Activated T-helper 9 cell treated with anti-CD3 and anti-CD28 coated beads, Interleukin-2, amount 50 U/mL, for 16 hours (primary cell): ENCODE data around the gene PAEP.

Experiments
- DNase-seq: peaks from one replicate; pipeline ENCODE4 v3.0.0-alpha.2; 2020; ENCODE audit warnings: low read depth

PAEP gene

DNA sequence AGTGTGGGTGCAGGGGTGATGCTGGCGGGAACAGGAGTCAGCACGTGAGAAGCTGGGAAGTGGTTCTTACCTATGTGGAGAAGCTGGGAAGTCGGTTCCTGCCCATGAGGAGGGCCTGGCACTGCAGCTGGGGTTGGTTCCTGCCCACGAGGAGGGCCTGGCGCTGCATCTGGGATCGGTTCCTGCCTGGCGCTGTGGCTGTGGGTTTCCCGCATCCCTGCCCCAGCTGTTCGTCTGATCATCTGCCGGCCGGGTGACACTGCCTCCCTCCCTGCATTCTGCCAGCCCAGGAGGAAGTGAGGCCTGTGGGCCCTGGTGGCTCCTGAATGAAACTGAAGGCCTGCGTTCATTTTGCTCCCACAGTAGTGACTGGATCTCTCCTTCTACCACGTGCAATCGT lies 10.5 kb upstream of the PAEP start:
- DNase-seq: no peak

DNA sequence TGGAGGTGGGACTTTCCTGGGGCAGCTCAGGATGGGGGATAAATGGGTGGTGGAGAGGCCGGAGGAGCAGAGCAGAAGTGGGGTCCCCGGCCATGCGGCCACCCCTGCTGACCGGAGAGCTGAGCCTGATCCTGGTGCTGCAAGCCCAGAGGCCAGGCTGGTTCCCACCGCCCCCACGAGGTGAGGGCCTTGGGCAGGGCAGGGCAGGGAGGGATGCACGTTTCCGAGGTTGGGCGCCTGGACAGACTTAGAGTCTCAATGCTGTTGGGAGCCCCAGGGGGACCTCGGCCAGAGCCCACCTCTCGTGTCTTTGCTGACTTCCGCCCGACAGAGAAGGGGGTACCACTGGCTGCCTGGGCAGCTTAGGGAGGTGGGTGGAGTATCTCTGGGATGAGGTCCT lies 10.1 kb upstream of the PAEP start:
- no peak for DNase-seq

DNA sequence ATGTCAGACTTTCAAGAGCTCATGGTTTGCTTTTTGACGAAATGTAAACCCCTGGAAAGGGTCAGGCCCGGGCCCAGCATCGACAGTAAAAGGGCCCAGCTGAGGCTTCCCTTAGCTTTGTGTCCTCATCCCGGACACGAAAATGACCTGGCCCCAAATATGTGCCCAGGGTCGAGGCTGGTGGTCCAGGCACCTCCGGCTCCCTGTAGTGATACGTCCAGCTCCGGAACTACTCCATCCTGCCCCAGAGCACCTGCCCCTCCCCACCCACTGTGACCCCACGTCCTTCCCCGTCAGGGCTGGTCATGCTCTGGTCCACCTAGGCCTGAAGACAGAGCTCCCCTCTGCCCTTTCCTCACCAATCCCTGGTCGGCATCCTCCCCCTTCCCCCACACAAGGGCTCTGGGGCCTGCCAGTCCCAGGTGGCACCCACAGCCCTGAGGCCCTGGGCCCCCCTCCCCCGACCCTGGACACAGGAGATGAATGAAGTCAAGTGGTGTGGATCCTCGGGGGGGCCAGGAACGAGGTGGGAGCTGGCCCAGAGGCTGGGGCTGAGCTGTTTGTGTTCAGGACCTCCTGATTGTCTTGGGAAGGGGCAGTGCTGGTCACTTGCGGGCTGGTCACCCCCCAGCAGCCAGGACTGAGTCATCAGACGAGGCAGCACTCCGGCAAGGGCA lies 9.4 kb upstream of the PAEP start:
- no peak for DNase-seq

DNA sequence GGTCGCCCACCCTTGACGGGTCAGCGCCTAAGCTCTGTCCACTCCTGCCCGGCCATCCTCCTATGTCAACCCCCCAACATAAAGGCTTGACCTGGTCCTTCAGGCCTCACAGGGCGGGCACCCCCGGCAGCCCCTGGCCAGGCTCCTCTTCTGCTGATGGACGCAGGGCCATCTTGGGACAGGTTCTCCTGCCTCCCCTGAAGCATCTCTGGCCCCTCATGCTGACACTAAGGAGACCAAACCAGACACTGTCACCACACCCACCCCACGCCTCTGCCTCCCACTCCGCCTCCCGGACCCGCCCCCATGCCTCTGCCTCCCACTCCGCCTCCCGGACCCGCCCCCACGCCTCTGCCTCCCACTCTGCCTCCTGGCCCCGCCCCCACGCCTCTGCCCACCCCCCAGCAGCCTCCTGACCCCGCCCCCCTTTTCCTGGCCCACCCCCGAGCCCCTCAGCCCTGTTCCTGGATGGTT lies 8.8 kb upstream of the PAEP start:
- DNase-seq: no peak

DNA sequence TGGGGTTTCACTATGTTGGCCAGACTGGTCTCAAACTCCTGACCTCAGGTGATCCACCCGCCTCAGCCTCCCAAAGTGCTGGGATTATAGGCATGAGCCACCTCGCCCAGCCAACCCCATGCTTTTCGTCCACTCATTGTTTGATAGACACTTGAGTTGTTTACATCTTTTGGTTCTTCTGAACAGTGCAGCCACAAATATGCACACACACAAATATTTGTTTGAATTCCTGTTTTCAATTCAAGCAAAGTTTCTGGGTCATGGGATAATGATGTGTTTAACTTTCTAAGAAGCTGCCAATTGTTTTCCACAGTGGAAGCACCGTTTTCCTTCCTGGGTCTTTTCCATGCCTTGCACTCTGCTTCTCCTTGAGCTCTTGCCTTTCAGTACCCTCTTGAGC lies 6.8 kb upstream of the PAEP start:
- DNase-seq: no peak

DNA sequence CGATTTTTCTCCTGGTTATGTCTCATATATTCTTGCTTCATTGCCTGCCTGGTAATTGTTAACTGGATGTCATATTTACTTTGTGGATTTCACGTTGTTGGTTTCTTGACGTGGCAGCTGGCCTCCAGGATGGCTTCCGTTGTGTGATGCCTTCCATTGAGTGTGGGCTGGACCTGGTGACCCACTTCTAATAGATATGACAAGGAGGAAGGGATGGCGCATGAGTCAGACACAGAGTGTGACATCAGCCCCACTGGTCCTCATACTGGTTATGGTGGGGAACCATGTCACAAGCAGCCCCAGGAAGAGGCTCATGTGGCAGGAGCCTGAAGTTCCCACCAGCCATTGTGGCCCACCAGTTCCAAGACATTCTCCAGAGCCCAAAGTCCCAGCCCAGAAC lies 6.4 kb upstream of the PAEP start:
- no peak for DNase-seq

DNA sequence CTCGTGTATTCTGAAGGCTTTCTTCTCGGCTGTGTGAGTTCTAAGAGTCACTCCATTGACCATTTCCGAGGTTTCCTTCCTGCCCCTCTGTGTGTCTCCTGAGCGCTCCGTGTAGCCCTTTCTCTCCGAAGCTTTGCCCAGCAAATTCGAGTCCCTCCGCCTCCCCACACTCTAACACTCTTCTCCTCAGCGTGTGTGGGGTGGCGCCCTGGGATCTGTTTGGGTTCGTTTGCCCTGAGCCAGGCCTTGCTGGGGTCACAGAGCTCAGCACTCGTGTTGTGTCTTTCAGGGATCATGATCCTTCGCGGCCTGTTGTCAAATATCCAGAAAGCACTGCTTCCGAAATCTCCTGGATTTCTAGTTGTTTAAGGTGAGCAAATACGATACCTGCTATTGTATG lies 5.6 kb upstream of the PAEP start:
- DNase-seq: no peak

DNA sequence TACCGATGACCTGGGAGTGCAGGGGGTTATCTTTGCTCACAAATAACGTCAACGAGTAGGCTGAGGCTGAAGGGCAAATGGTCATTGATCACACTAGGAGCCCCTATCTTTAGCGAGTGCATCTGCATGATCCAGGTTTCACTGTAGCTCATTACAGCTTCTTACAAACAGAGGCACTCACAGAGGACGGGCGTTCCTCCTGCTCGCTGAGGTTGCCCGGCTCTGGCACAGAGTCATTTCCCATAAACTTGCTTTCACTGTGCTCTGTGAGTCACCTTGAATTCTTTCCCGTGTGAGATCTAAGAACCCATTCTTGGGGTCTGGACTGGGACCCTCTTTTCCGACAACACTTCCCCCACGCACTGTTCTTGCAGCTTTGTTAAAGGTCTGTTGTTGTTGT lies 1.9 kb upstream of the PAEP start:
- DNase-seq: no peak

DNA sequence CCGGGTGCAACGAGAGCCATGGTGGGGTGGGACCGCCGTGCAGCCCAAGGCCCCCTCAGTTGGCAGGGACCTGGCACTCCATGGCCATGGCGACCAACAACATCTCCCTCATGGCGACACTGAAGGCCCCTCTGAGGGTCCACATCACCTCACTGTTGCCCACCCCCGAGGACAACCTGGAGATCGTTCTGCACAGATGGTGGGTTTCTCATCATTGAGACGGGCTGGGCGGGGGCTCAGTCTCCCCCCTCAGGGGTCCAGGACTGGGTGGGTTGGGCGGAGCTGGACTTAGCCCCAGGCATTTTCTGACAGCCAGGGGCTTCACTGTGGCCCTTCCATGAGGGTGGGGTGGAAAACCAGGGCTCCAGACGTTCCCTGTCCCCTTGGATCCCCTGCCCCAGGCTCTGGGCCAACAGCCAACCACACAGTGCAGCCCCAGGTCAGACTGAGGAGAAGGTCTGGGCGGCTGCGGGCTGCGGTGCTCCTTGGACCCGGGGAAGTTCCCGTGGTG lies 734 bp downstream of the PAEP start:
- DNase-seq: no peak

DNA sequence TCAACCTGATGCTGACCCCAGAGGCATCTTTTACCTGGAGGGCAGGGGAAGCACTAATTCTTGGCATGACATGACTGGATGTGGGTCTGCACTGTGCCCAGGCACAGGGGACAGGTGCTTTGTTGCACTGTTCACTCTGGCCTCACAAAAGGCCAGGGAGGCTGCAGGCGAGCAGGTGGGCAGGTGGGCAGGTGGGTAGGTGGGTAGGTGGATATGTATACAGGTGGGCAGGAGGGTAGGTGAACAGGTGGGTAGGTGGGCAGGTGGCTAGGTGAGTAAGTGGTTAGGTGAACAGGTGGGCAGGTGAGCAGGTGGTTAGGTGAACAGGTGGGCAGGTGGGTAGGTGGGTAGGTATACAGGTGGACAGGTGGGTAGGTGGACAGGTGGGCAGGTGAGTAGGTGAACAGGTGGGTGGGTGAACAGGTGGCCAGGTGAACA lies 1.5 kb downstream of the PAEP start:
- DNase-seq: no peak

DNA sequence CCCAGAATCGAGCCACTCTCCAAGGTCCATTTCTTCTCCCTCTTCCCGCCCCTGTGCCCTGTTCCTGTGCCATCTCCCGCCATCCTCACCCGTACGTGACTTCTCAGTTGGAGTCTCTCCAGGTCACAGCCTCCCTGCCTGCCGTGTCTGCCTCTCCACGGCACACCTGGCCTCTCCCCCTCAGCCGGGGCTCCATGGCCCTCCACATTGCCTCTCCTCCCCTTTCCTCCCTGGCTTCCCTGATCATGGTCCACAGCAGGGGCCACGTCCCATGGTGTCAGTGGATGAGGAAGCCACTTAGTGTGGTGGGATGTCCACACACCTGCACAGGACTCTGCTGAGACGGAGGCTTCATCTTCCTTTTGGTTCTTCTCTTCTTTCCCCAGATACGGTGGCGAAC lies 2.3 kb downstream of the PAEP start:
- no peak for DNase-seq

DNA sequence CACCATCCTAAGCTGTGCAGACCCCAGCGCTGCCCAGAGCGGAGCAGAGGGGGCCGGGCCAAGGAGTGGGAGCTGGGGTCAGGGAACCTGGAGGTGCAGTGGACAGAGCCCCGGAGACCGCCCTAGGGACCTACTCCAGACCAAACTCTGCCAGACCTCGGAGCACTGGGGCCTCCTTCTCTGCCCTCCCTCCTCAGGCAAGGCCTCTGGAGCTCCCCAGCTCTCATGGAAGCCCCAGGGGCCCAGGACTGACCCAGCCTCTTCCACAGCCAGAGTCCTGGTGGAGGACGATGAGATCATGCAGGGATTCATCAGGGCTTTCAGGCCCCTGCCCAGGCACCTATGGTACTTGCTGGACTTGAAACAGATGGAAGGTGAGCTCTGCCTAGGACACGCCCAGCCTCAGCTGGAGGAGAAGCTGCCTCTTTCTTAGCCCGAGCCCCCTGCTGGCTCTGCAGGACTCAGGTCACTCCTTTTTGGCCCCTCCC lies 3.6 kb downstream of the PAEP start:
- DNase-seq: no peak

DNA sequence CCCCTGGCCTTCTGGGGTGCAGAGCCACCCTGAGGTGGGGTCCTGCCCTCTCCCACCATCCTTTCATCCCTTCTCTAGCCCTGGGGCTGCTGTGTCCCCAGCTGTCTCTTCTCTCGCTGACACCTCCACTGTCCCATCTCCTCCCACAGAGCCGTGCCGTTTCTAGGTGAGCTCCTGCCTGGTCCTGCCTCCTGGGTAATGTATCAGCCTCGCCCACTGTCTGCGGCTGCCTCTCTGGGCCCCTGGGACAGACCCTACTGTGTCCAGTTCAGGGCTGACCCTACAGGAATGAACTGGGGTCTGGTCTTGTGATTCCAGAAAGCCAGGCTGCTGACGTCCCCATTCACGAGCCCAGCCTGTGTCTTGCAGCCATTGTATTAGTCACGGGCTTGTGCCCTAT lies 4.1 kb downstream of the PAEP start:
- DNase-seq: no peak

DNA sequence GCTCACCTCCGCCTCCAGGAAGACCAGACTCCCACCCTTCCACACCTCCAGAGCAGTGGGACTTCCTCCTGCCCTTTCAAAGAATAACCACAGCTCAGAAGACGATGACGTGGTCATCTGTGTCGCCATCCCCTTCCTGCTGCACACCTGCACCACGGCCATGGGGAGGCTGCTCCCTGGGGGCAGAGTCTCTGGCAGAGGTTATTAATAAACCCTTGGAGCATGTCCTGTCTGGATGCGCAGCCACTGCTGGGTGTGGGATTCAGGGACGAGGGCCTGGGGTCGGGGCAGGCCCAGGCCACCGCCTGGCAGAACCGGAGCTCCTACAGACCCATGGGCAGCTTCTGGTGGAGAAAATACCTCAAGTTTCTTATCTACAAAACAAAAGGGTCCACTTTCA lies 5.0 kb downstream of the PAEP start:
- no peak for DNase-seq

DNA sequence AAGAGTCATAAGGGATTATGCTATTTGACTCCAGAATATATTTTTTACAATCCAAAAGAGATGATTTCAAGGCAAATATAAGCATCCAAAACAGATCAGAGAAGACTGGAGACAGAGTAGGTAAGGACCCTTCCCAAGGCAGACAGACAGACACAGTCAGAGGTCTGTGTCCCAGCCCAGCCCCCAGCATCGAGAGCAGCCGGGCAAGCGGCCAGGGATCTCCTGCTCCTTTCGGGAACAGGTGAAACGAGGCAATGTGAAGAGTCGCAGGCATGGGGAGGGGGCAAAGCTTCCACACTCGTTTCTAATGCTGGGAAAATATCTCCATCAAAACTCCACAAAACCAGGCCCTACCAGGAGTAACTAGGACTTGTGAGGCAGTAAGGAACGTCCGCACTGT lies 5.8 kb downstream of the PAEP start:
- no peak for DNase-seq

DNA sequence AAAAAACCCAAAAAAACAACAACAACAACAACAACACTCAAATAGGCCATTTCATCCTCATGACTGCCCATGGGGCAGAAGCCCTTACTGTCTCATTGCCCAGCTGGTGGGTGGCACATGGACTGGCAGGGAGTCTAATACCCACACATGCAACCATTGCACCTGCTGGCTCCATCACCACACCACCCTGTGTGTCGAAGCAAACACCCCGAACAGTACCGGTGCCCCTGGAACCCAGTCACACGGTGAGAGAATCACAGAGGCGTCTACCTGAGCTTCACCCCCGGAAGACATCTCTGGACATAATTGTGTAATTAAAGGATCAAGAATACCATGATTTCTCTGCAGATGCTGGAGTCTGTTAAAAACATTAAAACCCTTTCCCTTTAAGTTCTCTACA lies 6.5 kb downstream of the PAEP start:
- no peak for DNase-seq

DNA sequence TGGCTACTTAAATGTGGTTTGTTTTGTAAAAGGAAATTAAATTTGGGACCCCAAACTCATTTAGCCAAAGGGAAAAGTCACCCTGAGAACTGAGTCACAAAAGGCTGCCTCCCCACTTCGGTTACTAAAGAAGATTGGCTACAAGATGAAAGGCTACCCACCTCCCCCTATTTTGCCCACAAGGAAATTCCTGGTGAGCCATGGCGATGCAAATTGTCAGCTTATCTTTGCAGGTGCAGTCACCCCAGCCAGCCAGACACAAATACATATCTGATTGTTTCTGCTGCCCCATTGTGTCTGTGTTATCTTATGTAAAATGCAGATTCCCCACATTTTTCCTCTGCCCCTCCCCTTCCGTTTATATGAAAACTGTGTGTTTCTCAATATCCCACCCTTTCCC lies 8.9 kb downstream of the PAEP start:
- DNase-seq: no peak

DNA sequence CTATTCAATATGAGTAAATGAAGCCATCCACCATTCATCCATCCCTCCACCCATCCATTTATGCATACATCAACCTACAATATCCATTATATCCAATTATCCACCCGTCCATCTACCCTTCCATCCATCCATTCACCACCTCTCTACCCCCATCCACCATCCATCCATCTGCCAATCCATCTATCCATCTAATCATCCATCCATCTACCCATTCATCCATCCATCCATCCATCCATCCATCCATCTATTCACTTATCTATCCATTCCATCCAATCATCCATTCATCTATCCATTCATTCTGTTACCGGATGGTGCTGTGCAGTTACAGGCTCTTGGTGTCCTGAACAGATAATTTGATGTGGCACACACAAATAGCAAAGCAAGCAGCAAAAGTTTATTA lies 10.7 kb downstream of the PAEP start:
- no peak for DNase-seq

DNA sequence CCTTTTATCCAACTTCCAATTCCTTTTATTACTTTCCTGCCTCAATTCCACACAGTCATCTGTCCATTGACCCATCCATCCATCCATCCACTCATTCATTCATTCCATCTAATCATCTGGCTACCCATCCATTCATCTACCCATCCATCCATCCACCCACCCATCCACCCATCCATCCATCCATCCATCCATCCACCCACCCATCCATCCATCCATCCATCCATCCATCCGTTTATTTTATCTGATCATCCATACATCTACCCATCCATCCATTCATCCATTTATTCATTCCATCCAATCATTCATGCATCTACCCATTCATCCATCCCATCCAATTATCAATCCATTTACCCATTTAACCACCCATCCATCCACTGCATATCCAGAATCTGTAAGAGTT lies 11.6 kb downstream of the PAEP start:
- no peak for DNase-seq

DNA sequence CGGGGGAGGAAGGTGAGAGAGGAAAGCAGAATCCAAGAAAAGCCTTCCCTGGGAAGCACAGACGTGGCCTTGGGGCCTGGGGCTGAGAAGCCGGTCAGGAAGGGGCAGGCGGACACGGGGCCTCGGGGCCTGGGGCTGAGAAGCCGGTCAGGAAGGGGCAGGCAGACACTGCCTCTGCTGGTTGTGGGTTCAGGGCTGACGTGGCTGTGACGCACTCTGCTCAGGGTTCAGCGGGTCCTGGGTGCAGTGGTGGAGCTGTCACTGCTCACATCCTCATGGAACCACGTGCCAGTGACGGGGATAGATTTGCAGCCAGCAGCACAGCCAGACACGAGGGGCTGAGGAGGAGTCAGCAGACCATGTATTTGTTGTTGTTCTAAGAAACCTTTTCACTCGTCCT lies 12.8 kb downstream of the PAEP start:
- no peak for DNase-seq

DNA sequence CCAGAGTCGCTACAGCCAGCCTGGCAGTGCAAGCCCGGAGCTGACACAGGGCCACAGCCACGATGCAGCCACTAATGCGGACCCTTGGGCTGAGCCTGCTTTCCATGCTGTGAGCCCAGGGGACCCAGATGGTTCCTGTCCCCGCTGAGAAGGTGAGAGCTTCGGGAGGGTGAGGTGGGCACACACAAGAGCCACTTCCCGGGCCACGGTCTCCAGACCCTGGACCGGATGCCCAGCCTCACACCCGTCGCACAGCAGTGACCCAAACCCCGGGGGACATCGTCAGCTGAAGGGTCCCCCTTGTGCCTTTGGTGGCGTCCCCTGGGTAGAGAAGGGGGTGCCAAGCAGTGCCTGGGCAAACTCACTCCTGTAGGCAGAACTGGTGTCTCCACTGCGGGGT lies 13.4 kb downstream of the PAEP start:
- DNase-seq: no peak

DNA sequence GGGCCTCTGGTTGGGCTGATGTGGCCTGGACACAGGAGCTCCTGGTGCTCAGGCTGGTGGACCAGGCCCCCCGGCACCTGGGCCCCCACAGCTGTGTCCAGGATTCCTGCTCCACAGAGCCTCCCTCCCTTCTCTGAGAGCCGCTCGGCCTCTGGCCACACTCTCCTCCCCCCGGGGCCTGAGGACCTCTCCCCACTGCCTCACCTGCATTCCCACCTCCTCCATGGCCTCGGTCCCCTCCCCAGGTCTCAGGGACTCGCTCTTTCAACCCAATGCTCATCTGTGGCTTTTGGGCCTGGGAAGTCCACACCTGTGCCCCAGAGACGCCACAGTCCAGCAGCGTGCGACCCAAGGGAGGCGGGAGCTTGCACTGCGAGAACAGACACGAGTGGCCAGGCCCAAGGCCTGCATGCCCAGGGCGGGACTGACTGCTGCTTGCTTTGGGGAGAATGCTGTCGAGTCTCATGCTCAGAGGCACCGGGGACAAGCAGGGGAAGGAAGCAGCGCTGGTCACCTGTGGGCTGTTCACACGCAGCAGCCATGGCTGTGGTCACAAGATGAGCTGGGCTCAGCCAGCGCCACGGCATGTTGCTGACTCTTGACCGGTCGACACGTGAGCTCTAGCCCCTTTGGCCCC lies 14.6 kb downstream of the PAEP start:
- no peak for DNase-seq

DNA sequence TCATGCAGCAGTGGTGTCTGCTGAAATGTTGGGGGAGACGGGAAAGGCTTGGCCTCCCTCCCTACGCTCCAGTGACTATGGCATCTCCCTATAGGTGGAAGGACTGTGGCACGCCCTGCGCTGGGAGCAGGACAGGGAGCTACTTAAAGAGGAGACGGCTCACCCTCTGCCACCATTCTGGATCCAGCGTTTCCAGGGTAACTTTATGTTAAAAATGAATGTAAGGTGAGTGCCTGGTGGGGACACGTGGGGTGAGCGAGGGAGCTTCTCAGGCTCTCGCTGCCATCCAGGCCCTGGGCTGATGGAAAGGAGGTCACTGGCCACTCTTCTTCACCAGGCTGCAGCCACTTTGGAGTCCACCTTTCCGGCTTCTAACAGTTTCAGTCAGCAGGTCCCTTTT lies 15.7 kb downstream of the PAEP start:
- DNase-seq: no peak

DNA sequence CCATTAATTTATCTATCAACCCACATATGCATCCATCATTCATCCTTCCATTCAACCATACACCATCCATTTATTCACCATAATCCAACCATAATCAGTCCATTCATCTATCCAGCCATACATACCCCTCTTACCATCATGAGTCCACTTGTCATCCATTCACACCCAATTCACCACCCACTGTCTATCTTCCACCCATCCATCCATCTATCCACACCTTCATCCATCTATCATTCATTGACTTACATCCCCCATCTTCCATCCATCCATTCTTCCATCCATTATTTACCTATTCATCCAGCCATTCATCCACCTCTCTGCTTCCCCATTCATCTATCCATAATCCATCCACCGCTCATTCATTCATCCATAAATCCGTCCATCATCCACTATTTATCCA lies 17.8 kb downstream of the PAEP start:
- no peak for DNase-seq
